ENCODE measurements around the gene NCOA7. TPM values are rescaled to one million over a fixed set of nuclear protein-coding genes. Genes with fewer than 3 reads are reported as not detected.

The NCOA7 gene
- total and polyA plus RNA-seq, 2 of the 8 experiments (the other 6 are each of a cell fraction or from before 2014, with no cell fraction given): 2.6 to 10.7 TPM

GRCh38 chr6:125931733-125932450 lies 141.1 kb downstream of the NCOA7 start:
- CTCF ChIA-PET (ENCODE audit: partially characterized antibody): interaction anchor here (0.7 to 2.7 kb wide), 6 partner anchors 12 to 621 kb away, joined by 3 to 10 read pairs (median 5); no protein-coding TSS in a partner anchor
- DNase-seq (ENCODE audit: low read depth in 1 of 2, low spot score in 2 of 2) (no peak), FAIRE-seq (no peak)
- Histone ChIP-seq H3K23ac (ENCODE audit: insufficient read length) (no peak overlapping the region), H3K4me3 (ENCODE audit: extremely low read depth in 1 of 4, insufficient read depth in 2 of 4, low read depth in 3 of 4, low read length in 4 of 4) (no peak overlapping the region), H3K27me3 (replicated peaks in 1 of 4; ENCODE audit: control insufficient read depth in 3 of 4, extremely low read depth in 1 of 4, insufficient read depth in 3 of 4, low read length in 3 of 4) (no peaks in the 10 kb centered on the region), H4K8ac (ENCODE audit: extremely low read depth, insufficient read depth, low read length) (no peak overlapping the region), H2AK5ac (ENCODE audit: low read depth, low read length) (no peak overlapping the region), H4K20me1 (replicated peaks in 1 of 2; ENCODE audit: control insufficient read depth in 1 of 2, insufficient read depth in 2 of 2, low read length in 2 of 2) (no peaks in the 10 kb centered on the region), H3K36me3 (ENCODE audit: control insufficient read depth in 2 of 4, insufficient read depth in 4 of 4, low read length in 3 of 4) (no peaks in the 10 kb centered on the region), H3K79me2 (ENCODE audit: control insufficient read depth in 1 of 2, insufficient read depth in 2 of 2, low read length in 2 of 2) (no peaks in the 10 kb centered on the region), H4K91ac (replicated peaks; ENCODE audit: insufficient read length, low read length) (no peak overlapping the region), H2BK5ac (ENCODE audit: low read depth, low read length) (no peak overlapping the region), H2BK12ac (ENCODE audit: low read depth, low read length) (no peak overlapping the region), H3K23me2 (ENCODE audit: low read depth, low read length) (no peaks in the 10 kb centered on the region), H3K4ac (replicated peaks; ENCODE audit: insufficient read length, low read depth, low read length) (no peak overlapping the region), H3K79me1 (ENCODE audit: low read depth, low read length) (no peaks in the 10 kb centered on the region), H3K56ac (replicated peaks; ENCODE audit: insufficient read length, low read depth, low read length) (no peak overlapping the region), H2BK20ac (ENCODE audit: low read length) (no peak overlapping the region), H3K4me1 (replicated peaks in 1 of 4; ENCODE audit: control insufficient read depth in 3 of 4, insufficient read depth in 4 of 4, low read length in 3 of 4) (no peaks in the 10 kb centered on the region), H3K14ac (ENCODE audit: insufficient read length) (no peak overlapping the region), H4K5ac (ENCODE audit: insufficient read length, low read depth, low read length) (no peak overlapping the region), H3K27ac (ENCODE audit: low read depth, low read length) (no peak overlapping the region), H3K4me2 (ENCODE audit: insufficient read depth in 1 of 2, low read depth in 2 of 2, low read length in 2 of 2) (no peak overlapping the region), H3K18ac (ENCODE audit: extremely low read depth, low read length) (no peak overlapping the region), H2BK15ac (ENCODE audit: low read length) (no peak overlapping the region), H2AFZ (ENCODE audit: low read length) (no peak overlapping the region), H2BK120ac (replicated peaks; ENCODE audit: low read depth, low read length) (no peak overlapping the region), H3K9me3 (ENCODE audit: insufficient read depth in 2 of 2, low read depth in 1 of 2, low read length in 1 of 2) (no peaks in the 10 kb centered on the region), H3K9ac (replicated peaks in 1 of 4; ENCODE audit: extremely low read depth in 1 of 4, low read depth in 3 of 4, low read length in 3 of 4) (no peak overlapping the region)
- WGBS, 2 experiments (ENCODE audit: extremely low coverage in 1 of 2, insufficient coverage in 1 of 2, insufficient read length in 1 of 2, insufficient replicate concordance in 2 of 2, low coverage in 1 of 2, low lambda C conversion rate in 2 of 2, missing lambda C conversion rate in 1 of 2): 75% methylated on average over 4 of the region's 4 CpGs; no CpG with 5 or more reads in 1 of the 2 experiments
- POLR2A ChIA-PET (ENCODE audit: partially characterized antibody): interaction anchor here (1.0 kb wide), 1 partner anchor 151 kb away, joined by 3 read pairs; no protein-coding TSS in a partner anchor
- TF ChIP-seq BACH1 (IDR thresholded peaks at IDR 0.05; ENCODE audit: low read length): no peak
- no peak for TF ChIP-seq POLR2AphosphoS5 (IDR thresholded peaks at IDR 0.05; ENCODE audit: low read depth, low read length)
- TF ChIP-seq BCL11A (IDR thresholded peaks at IDR 0.05; ENCODE audit: low read depth in 2 of 2, low read length in 2 of 2): no peak
- no peak for TF ChIP-seq RBBP5 (IDR thresholded peaks at IDR 0.05; ENCODE audit: borderline replicate concordance, low read depth, low read length)
- TF ChIP-seq HDAC2 (IDR thresholded peaks at IDR 0.05; ENCODE audit: borderline replicate concordance in 1 of 2, low read depth in 2 of 2, low read length in 2 of 2): no peak
- no peak for TF ChIP-seq POU5F1 (IDR thresholded peaks at IDR 0.05; ENCODE audit: low read depth, low read length)
- no peak for TF ChIP-seq RNF2 (IDR thresholded peaks at IDR 0.05; ENCODE audit: borderline replicate concordance, low read depth, low read length, missing control alignments, poor library complexity, severe bottlenecking)
- TF ChIP-seq GTF2F1 (IDR thresholded peaks at IDR 0.05; ENCODE audit: borderline replicate concordance, low read depth, low read length): no peak
- TF ChIP-seq SRF (IDR thresholded peaks at IDR 0.05; ENCODE audit: low read depth, low read length): no peak
- no peak for TF ChIP-seq MAFK (IDR thresholded peaks at IDR 0.05; ENCODE audit: low read depth, low read length)
- TF ChIP-seq SIRT6 (IDR thresholded peaks at IDR 0.05; ENCODE audit: low read length): no peak
- TF ChIP-seq CBX8 (IDR thresholded peaks at IDR 0.05; ENCODE audit: borderline replicate concordance, low read depth, low read length): no peak
- TF ChIP-seq CEBPB (IDR thresholded peaks at IDR 0.05; ENCODE audit: low read depth, low read length): no peak
- TF ChIP-seq JUND (IDR thresholded peaks at IDR 0.05; ENCODE audit: low read length): no peak
